D341Med (cell line): Measurements from ENCODE around the gene MED10.
"Not testable (repeated sequence)": the region's sequence is repeated elsewhere in the genome, so short reads cannot be mapped to it uniquely, and the experiment has no call there.

Source experiments
- DNase-seq: peaks from one replicate; pipeline ENCODE4 v3.0.0; 2012; ENCODE audit warnings: low spot score

MED10 gene

GRCh38 chr5:6372251-6373080 is 5.9 kb downstream of the MED10 start:
- DNase-seq, result no peak

GRCh38 chr5:6371079-6371810 is 7.1 kb downstream of the MED10 start:
- no peak for DNase-seq

DNA sequence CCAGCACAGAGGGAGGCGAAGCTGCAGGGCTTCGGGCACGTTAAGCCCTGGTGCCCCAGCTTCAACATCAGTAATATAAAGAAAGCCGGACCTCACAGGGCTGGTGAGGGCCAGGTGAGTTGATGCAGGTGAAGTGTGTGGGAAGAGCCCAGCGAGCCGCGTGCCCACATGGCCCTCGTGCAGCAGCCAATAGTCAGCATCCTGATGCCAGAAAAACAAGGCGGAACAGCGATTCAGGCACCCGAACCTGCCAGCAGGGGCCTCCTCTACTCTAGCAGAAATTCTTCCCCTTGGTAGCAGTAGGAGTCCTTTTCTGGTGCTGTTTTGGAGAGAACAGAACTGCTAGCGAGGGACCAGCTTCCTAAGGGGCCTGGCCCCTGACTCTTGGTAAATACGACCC is 7.8 kb downstream of the MED10 start:
- DNase-seq, result no peak

DNA sequence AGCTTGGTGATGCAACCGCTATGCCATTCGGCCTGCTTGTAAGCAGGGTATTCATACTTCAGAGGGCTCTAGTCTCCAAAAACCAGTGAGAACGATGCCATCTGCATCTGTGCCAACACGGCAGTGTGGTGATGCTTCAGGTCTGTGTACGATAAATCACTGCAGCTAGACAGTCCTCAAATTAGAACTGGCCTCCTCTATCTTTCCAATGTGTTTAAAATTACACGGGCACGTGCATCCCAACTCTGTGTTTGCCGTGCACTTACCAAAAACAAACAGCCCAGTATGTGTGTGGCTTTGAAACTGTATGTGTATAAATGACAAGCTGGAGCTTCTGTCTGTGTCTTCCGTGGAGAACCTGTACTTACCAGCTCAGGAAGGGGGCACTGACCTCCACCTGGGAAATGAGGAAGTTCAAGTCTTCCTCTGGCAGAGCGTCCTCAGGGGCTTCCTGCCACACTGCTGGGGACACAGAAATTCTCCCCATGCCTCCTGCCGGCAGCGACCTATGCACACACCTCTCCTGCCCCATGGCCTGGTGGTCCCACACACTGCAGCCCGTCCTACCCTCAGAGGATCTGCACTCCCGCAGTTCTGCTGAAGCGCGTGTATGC is 12.3 kb downstream of the MED10 start:
- peak; percentile 1 for DNase-seq

- DNase-seq, result peak; percentile 6
Observed at GRCh38 chr5:6365142-6365976, 13.0 kb downstream of the MED10 start.

DNA sequence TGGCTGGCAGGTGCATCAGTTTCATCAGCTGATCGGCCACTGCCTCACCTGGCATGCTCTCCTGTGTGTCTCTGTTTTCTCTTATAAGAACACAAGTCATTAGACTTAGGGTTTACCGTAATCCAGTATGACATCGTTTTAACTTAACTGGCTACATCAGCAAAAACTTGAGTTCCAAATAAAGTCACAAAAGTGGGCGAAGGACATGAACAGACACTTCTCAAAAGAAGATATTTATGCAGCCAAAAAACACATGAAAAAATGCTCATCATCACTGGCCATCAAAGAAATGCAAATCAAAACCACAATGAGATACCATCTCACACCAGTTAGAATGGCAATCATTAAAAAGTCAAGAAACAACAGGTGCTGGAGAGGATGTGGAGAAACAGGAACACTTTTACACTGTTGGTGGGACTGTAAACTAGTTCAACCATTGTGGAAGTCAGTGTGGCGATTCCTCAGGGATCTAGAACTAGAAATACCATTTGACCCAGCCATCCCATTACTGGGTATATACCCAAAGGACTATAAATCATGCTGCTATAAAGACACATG is 14.8 kb downstream of the MED10 start:
- not testable (repeated sequence) for DNase-seq

- no peak for DNase-seq
Observed at GRCh38 chr5:6362846-6363245, 15.5 kb downstream of the MED10 start.

DNA sequence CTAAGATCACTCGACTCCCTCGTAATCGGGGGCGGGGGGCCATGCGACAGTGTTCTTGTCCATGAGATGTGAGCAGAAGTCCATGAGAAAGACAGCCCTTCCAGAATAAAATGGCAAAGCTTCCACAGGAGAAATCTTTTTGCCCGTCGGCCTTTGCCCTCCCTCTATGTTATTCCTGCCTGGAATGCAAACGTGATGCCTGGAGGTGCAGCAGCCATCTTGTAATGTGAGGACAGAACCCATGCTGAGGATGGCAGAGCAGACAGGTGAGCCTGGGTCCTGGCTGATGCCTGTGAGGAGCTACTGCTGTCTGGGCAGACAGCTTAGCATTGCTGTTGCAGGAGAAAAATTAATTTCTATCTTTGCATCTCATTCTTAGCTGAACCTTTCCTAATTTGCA is 17.2 kb downstream of the MED10 start:
- DNase-seq, result no peak

DNA sequence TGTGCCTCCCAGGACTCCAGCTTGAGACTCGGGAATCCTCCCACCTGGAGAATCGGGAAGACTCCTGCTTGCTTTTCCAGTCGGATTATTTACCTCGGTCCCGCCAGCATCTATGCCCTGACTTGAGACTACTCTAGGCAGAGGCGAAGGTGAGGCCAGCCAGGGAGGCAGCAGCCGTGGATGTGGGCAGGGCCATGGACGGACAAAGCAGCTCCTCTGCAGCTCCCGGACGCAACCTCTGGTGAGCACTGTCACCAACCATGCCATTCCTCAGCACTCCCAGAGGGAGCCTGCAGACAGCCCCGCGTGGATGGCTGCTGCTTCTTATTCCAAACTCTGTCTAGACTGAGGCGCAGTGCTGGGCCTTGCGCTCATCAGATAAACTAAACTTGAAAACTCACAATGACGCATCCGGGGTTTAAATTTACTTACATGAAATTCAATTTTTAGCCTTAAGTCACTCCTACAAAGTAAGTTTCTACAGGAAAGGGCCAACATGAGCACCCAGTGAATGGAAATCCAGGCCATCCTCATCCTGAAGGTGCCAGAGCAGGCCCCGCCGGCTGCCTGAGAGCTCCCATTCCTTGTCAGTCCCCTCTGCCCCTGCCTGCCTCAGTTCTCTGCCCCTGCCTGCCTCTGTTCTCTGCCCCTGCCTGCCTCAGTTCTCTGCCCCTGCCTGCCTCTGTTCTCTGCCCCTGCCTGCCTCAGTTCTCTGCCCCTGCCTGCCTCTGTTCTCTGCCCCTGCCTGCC is 17.8 kb downstream of the MED10 start:
- no peak for DNase-seq

DNA sequence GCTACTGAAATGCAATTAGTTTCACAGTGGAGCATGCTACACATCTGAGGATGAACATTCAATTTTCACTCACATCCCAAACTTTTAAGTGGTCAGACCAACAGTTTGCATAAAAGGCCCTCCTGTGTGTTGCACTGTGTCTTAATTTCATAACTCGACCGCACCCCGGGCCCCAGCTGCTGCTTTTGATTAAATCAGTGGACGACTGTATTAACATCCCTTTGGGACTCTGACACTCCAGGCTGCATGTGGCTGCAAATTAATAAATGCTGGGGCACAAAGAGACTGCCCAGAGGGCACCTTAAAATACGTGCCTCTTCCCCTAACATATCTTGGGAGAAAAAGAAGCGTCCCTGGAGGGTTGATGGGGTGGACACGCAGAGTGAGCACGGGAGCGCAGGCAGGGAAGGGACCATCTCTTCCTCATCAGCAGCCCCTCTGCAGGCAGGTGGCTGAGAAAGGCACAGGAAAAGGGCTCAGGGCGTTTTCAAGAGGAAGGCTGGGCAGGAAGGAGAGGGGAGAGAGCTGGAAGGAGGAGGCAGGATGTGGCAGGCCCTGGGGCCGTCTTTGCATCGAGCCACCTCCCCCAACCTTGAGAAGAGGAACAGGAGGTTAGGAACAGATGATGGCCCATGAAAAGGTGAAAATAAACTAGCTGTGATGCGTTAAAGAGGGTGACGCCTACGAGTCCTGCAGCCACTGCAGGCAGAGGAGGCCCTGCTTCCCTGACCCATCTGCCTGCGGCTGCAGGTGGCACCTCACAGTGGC is 18.6 kb downstream of the MED10 start:
- no peak for DNase-seq

- DNase-seq, result no peak
Observed at GRCh38 chr5:6358434-6358820, 19.9 kb downstream of the MED10 start.

- DNase-seq, result not testable (repeated sequence)
Observed at GRCh38 chr5:6357817-6358433, 20.4 kb downstream of the MED10 start.

- DNase-seq, result no peak
Observed at GRCh38 chr5:6356578-6357164, 21.7 kb downstream of the MED10 start.

DNA sequence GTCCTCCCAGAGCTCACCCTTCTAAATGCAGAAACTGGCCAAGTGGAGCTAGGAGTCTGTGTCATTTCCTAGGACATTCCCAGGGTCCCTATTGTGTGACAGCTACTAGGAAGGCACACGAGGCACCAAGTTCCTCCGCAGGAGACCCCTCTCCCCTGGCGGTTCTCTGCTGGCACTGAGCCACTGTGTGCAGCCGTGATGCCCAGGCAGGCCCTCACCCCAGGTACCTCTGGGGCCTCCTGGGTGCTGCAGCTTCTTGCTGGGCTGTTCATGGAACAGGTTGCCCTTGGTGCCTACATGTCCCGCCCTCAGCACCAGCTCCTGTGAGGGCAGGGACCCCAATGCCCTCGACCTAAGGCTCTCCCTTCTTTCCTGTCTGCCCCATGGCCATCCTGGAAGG is 23.1 kb downstream of the MED10 start:
- DNase-seq, result no peak

- no peak for DNase-seq
Observed at GRCh38 chr5:6354848-6355247, 23.5 kb downstream of the MED10 start.

GRCh38 chr5:6353602-6354302 is 24.6 kb downstream of the MED10 start:
- DNase-seq, result no peak

DNA sequence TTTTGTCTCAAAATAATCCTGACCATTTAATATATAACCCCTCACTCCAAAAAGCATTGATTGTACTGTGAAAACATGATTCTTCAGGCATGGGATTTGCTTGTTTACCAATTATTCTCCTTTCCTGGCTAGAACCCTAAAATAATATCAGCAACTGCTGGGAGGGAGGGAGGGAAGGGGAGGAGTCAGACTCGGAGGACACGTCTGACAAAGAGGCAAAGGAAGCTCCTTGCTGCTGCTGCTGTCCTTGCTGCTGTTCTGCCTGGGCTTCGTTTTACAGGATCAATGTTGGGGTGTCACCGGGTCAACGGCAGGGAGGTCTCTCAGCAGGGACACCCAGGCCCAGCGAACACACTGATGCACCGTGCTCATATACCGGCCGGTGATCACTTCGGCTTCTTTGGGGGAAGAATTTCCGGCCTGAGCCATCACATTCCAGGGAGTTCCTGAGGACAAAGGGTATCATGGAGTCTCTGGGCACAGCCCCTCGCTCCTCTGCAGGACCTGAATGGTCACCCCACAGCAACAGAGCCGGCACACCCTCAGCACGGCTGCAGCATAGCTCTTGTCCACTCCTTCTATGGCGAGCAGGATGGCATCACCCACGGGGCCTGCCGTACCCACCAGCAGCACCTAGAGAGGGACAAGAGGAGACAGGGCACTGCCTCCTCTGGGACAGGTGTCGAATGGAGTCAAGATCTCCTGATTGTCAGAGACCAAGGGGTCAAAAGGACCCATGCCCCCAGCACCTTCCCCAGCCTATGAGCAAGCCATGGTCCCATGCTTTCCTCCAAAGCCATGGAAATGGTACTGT is 27.9 kb downstream of the MED10 start:
- DNase-seq, result no peak

GRCh38 chr5:6349387-6349786 is 29.0 kb downstream of the MED10 start:
- no peak for DNase-seq
